ENCODE measurements around the gene EFL1.

EFL1 gene

GRCh38 chr15:82103468-82103867, 159.1 kb downstream of the EFL1 start:
- TF ChIP-seq CTCF (IDR thresholded peaks at IDR 0.05; ENCODE audit: insufficient read depth, low read length, poor library complexity, severe bottlenecking): no peak
- no peak overlapping the region for H3K4me3 ChIP-seq (replicated peaks; ENCODE audit: low read depth, low read length)
- H3K36me3 ChIP-seq (ENCODE audit: control insufficient read depth, insufficient read depth, low read length): no peaks in the 10 kb centered on the region
- DNase-seq (ENCODE audit: extremely low read depth, insufficient read length): no peak
- peaks cover 4% of the 10 kb centered on the region; the same call in 1 of the 2 replicates for H3K27me3 ChIP-seq (replicated peaks; ENCODE audit: control insufficient read depth, insufficient read depth, low read length)

GRCh38 chr15:82100111-82100929, 162.2 kb downstream of the EFL1 start:
- H3K4me3 ChIP-seq (replicated peaks; ENCODE audit: low read depth, low read length): no peak overlapping the region
- H3K27me3 ChIP-seq (replicated peaks; ENCODE audit: control insufficient read depth, insufficient read depth, low read length): peaks cover 3% of the 10 kb centered on the region; the same call in 1 of the 2 replicates
- DNase-seq (ENCODE audit: extremely low read depth, insufficient read length): no peak
- H3K36me3 ChIP-seq (ENCODE audit: control insufficient read depth, insufficient read depth, low read length): no peaks in the 10 kb centered on the region
- TF ChIP-seq CTCF (IDR thresholded peaks at IDR 0.05; ENCODE audit: insufficient read depth, low read length, poor library complexity, severe bottlenecking): no peak

GRCh38 chr15:82098674-82099073, 163.9 kb downstream of the EFL1 start:
- Histone ChIP-seq H3K4me3 (replicated peaks; ENCODE audit: low read depth, low read length) (no peak overlapping the region), H3K27me3 (replicated peaks; ENCODE audit: control insufficient read depth, insufficient read depth, low read length) (peaks cover 3% of the 10 kb centered on the region; the same call in 1 of the 2 replicates), H3K36me3 (ENCODE audit: control insufficient read depth, insufficient read depth, low read length) (no peaks in the 10 kb centered on the region)
- no peak for TF ChIP-seq CTCF (IDR thresholded peaks at IDR 0.05; ENCODE audit: insufficient read depth, low read length, poor library complexity, severe bottlenecking)
- DNase-seq (ENCODE audit: extremely low read depth, insufficient read length): no peak

- no peak for DNase-seq (ENCODE audit: extremely low read depth, insufficient read length)
- no peak overlapping the region for H3K4me3 ChIP-seq (replicated peaks; ENCODE audit: low read depth, low read length)
- H3K27me3 ChIP-seq (replicated peaks; ENCODE audit: control insufficient read depth, insufficient read depth, low read length): peaks cover 3% of the 10 kb centered on the region; the same call in 1 of the 2 replicates
- H3K36me3 ChIP-seq (ENCODE audit: control insufficient read depth, insufficient read depth, low read length): no peaks in the 10 kb centered on the region
- no peak for TF ChIP-seq CTCF (IDR thresholded peaks at IDR 0.05; ENCODE audit: insufficient read depth, low read length, poor library complexity, severe bottlenecking)
Measured at GRCh38 chr15:82095803-82096202, 166.7 kb downstream of the EFL1 start.

- Histone ChIP-seq H3K36me3 (ENCODE audit: control insufficient read depth, insufficient read depth, low read length) (no peaks in the 10 kb centered on the region), H3K27me3 (replicated peaks; ENCODE audit: control insufficient read depth, insufficient read depth, low read length) (no peaks in the 10 kb centered on the region), H3K4me3 (replicated peaks; ENCODE audit: low read depth, low read length) (no peak overlapping the region)
- no peak for DNase-seq (ENCODE audit: extremely low read depth, insufficient read length)
- no peak for TF ChIP-seq CTCF (IDR thresholded peaks at IDR 0.05; ENCODE audit: insufficient read depth, low read length, poor library complexity, severe bottlenecking)
Measured at GRCh38 chr15:82093774-82094211, 168.7 kb downstream of the EFL1 start.

Data from GM06990 (cell line).